ENCODE measurements around the gene B3GAT1.

- TF ChIP-seq, protein P1, sequence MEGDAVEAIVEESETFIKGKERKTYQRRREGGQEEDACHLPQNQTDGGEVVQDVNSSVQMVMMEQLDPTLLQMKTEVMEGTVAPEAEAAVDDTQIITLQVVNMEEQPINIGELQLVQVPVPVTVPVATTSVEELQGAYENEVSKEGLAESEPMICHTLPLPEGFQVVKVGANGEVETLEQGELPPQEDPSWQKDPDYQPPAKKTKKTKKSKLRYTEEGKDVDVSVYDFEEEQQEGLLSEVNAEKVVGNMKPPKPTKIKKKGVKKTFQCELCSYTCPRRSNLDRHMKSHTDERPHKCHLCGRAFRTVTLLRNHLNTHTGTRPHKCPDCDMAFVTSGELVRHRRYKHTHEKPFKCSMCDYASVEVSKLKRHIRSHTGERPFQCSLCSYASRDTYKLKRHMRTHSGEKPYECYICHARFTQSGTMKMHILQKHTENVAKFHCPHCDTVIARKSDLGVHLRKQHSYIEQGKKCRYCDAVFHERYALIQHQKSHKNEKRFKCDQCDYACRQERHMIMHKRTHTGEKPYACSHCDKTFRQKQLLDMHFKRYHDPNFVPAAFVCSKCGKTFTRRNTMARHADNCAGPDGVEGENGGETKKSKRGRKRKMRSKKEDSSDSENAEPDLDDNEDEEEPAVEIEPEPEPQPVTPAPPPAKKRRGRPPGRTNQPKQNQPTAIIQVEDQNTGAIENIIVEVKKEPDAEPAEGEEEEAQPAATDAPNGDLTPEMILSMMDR (IDR thresholded peaks at IDR 0.05; ENCODE audit: insufficient read depth, low read depth, low read length), result no peak
- no peak for TF ChIP-seq EZH2 (IDR thresholded peaks at IDR 0.05; ENCODE audit: insufficient read depth, low read length)
These were observed 47.4 kb upstream of the B3GAT1 start for GRCh38 chr11:134459246-134460061.
